Cerebellar nuclear complex (tissue), 1 donor: Measurements from ENCODE around the gene FBXW5.

Experiments
- DNase-seq, 2 experiments: peaks; one replicate each; lab custom pipeline; 2025; lab: John Stamatoyannopoulos, UW

The FBXW5 gene

GRCh38 chr9:136977649-136978072 lies 33.1 kb upstream of the FBXW5 start:
- no peak for DNase-seq

- no peak for DNase-seq
Observed at GRCh38 chr9:136977223-136977622, 32.7 kb upstream of the FBXW5 start, which contains the start of gene PTGDS. TSS of gene PTGDS (plus strand) at chr9:136977504. CDS start at chr9:136977579, 75 bp downstream.

GRCh38 chr9:136975644-136976043 lies 31.1 kb upstream of the FBXW5 start:
- no peak for DNase-seq

GRCh38 chr9:136974817-136975535 lies 30.4 kb upstream of the FBXW5 start:
- no peak for DNase-seq

- no peak for DNase-seq
Observed at GRCh38 chr9:136973618-136974617, 29.4 kb upstream of the FBXW5 start.

- no peak for DNase-seq
Observed at GRCh38 chr9:136972743-136973142, 28.2 kb upstream of the FBXW5 start.

- no peak for DNase-seq
Observed at GRCh38 chr9:136972335-136972734, 27.8 kb upstream of the FBXW5 start.

- DNase-seq = no peak
Observed at GRCh38 chr9:136971746-136972145, 27.2 kb upstream of the FBXW5 start.

- no peak for DNase-seq
Observed at GRCh38 chr9:136970361-136970760, 25.8 kb upstream of the FBXW5 start.

GRCh38 chr9:136969774-136970173 lies 25.2 kb upstream of the FBXW5 start:
- DNase-seq = no peak

- DNase-seq = no peak
Observed at GRCh38 chr9:136969150-136969549, 24.6 kb upstream of the FBXW5 start.

GRCh38 chr9:136968333-136969127 lies 24.0 kb upstream of the FBXW5 start:
- DNase-seq = no peak

- no peak for DNase-seq
Observed at GRCh38 chr9:136965771-136966484, 21.4 kb upstream of the FBXW5 start.

- no peak for DNase-seq
Observed at GRCh38 chr9:136964833-136965422, 20.4 kb upstream of the FBXW5 start.

GRCh38 chr9:136964171-136964689 lies 19.7 kb upstream of the FBXW5 start:
- DNase-seq = no peak

GRCh38 chr9:136963751-136964150 lies 19.2 kb upstream of the FBXW5 start:
- no peak for DNase-seq

GRCh38 chr9:136963341-136963740 lies 18.8 kb upstream of the FBXW5 start:
- DNase-seq = no peak

GRCh38 chr9:136962701-136963248 lies 18.2 kb upstream of the FBXW5 start:
- DNase-seq = no peak

- no peak for DNase-seq
Observed at GRCh38 chr9:136962163-136962562, 17.6 kb upstream of the FBXW5 start.
